ENCODE results near the gene WDPCP.

- TF ChIP-seq EZH2 (IDR thresholded peaks at IDR 0.05) (no peak), POLR2AphosphoS5 (IDR thresholded peaks at IDR 0.05; ENCODE audit: borderline replicate concordance, low read depth, low read length) (no peak)
Measured at GRCh38 chr2:63101954-63102353, 486.3 kb downstream of the WDPCP start.

Data from SK-N-MC (cell line).